ENCODE measurements around the gene MAX.

MAX gene

DNA sequence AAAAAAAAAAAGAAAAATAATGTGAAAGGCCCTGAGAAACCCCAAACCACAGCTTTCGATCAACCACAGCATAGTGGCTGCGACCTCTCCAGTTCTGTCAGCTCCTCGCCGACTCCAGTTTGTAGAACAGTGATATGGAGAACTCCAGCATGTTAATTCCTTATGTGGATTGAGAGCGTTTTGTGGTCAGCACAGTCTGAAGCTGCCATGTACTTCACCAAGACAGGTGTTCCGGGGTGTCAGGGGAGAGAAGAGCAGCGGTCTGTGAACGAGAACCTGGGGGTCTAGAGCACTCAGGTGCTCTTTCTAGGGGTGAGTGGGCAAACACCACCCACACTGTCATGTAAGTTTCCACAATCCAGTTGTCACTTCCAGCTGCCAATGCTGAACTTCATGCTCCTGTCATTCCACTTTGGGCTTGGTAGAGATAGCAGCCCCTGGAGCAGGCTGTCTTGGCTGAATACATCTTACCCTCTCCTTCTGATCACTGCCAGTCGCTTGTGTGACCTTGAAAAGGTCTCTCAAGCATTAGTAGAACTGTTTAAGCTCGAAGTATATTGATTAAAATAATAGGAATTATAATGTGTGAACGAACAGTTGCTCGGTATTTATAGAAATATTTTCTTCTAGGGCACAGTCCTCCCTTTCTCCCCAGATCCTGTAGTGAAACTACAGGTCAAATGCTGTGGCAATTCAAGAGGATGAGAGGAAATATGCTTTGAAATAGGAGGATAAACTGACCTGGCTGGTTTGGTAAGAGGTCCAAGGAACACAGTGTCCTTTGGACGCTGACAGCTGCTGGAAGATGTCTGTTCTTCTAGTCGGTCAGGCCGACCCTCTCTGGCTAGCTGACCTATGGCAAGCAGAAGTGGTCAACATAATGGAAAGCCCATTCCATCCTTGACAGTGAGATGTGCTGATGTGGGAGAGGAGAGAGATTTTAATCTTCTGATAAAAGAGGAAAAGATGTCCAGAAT is 15.7 kb upstream of the MAX start:
- H3K27ac Mint-ChIP-seq = no peak overlapping the region
- H3K36me3 Mint-ChIP-seq (ENCODE audit: low read depth) = no peaks in the 10 kb centered on the region

DNA sequence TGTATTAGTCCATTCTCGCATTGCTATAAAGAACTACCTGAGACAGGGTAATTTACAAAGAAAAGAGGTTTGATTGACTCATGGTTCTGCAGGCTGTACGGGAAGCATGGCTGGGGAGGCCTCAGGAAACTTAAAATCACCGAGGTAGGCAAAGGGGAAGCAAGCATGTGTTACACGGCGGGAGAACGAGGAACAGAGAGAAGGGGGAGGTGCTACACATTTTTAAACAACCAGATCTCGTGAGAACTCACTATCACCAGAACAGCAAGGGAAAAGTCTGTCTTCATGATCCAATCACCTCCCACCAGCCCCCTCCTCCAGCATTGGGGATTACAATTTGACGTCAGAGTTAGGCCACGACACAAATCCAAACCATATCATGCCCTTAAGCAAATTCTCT is 13.3 kb upstream of the MAX start:
- Mint-ChIP-seq H3K9me3 (no peaks in the 10 kb centered on the region), H3K36me3 (ENCODE audit: low read depth) (no peaks in the 10 kb centered on the region), H3K27ac (no peak overlapping the region), H3K27me3 (ENCODE audit: low read depth) (peaks cover 17% of the 10 kb centered on the region), H3K4me3 (no peak overlapping the region), H3K4me1 (ENCODE audit: low read depth) (no peaks in the 10 kb centered on the region)

More for the DNA sequence above, 15.7 kb upstream of the MAX start:
- Mint-ChIP-seq H3K4me1 (ENCODE audit: low read depth) (no peaks in the 10 kb centered on the region), H3K4me3 (no peak overlapping the region), H3K27me3 (ENCODE audit: low read depth) (peaks cover 16% of the 10 kb centered on the region), H3K9me3 (no peaks in the 10 kb centered on the region)

DNA sequence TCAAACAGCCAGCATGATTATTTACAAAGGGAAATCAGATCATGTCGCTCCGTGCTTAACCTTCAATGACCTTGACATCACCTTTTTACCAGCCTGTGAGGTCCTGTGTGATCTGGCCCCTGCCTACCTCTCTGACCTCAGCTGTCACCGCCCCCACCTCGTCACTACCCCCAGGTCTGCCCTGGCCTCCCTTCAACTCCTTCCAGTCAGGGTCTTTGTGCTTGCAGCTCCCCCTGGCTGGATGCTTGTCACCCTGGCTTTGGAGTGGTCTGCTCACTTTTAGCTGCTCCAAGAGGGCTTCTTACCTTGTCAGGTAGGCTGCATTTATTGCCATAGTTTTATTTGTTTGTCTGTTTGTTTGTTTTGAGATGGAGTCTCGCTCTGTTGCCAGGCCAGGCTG is 8.2 kb upstream of the MAX start:
- Mint-ChIP-seq H3K27me3 (ENCODE audit: low read depth) (peaks cover 12% of the 10 kb centered on the region), H3K36me3 (ENCODE audit: low read depth) (no peaks in the 10 kb centered on the region), H3K9me3 (no peaks in the 10 kb centered on the region), H3K4me3 (no peak overlapping the region), H3K27ac (no peak overlapping the region), H3K4me1 (ENCODE audit: low read depth) (peaks cover 4% of the 10 kb centered on the region)

DNA sequence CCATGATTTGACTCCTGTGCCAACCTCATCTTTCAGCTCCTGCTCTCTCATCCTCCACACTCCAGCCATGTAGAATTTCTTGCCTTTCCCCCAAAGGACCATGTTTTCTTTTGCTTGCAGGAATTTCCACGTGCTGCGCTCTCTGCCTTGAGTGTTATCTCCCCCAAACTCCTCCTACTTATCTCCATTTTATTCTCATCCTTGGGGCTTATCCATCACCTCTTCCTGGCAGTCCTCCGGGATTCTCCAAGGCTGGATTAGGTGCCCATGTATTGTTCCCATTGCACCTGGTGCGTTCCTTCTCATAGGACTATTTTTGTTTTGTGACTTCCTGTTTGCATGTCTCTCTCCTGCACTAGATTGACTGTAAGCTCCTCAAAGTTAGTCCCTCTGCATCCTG is 7.0 kb upstream of the MAX start:
- no peaks in the 10 kb centered on the region for H3K36me3 Mint-ChIP-seq (ENCODE audit: low read depth)

DNA sequence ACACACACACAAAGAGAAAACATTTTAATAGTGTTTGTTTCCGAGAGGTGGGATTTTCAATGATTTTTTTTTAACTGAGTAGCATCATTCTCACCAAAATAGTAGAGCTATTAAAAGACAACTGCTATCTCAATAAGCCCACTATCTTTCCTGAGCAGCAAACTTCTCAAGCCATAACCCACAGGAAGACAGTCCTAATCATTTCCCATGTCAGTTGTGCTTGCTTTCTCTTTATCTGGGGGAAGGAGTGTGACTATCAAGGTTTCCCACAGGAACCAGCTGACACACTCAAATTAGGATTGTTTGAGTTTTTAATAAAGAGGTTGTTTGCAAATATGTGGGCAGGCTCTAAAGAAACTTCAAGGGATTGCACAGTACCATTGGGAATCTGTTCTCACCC is 4.9 kb upstream of the MAX start:
- H3K27me3 Mint-ChIP-seq (ENCODE audit: low read depth) = peaks cover 10% of the 10 kb centered on the region
- no peak overlapping the region for H3K27ac Mint-ChIP-seq
- peaks cover 4% of the 10 kb centered on the region for H3K4me1 Mint-ChIP-seq (ENCODE audit: low read depth)
- peaks cover 2% of the 10 kb centered on the region for H3K36me3 Mint-ChIP-seq (ENCODE audit: low read depth)
- H3K9me3 Mint-ChIP-seq = no peaks in the 10 kb centered on the region
- no peak overlapping the region for H3K4me3 Mint-ChIP-seq

More for the DNA sequence above, 7.0 kb upstream of the MAX start:
- H3K4me3 Mint-ChIP-seq = no peak overlapping the region
- H3K27me3 Mint-ChIP-seq (ENCODE audit: low read depth) = peaks cover 10% of the 10 kb centered on the region
- H3K27ac Mint-ChIP-seq = peak overlapping the region; percentile 19
- no peaks in the 10 kb centered on the region for H3K9me3 Mint-ChIP-seq
- H3K4me1 Mint-ChIP-seq (ENCODE audit: low read depth) = peaks cover 4% of the 10 kb centered on the region

DNA sequence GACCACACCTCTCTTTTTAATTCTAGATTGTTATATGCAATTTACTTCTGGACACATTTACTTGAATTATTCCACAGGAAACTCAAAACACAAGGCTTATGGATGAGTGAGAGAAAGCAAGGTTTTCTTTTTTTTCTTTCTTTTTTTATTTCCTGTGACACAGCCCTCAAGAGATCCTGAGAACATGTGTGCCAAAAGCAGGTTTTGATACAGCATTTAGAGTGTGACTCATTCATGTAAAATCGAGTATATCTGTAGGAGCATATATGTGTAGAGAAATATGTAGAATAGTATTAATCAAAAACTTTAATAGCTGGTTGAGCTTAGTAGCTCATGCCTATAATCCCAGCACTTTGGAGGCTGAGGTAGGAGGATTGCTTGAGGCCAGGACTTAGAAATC is 4.4 kb upstream of the MAX start:
- Mint-ChIP-seq H3K27me3 (ENCODE audit: low read depth) (peaks cover 10% of the 10 kb centered on the region), H3K36me3 (ENCODE audit: low read depth) (peaks cover 3% of the 10 kb centered on the region), H3K27ac (no peak overlapping the region), H3K4me1 (ENCODE audit: low read depth) (peaks cover 4% of the 10 kb centered on the region), H3K9me3 (no peaks in the 10 kb centered on the region), H3K4me3 (no peak overlapping the region)

DNA sequence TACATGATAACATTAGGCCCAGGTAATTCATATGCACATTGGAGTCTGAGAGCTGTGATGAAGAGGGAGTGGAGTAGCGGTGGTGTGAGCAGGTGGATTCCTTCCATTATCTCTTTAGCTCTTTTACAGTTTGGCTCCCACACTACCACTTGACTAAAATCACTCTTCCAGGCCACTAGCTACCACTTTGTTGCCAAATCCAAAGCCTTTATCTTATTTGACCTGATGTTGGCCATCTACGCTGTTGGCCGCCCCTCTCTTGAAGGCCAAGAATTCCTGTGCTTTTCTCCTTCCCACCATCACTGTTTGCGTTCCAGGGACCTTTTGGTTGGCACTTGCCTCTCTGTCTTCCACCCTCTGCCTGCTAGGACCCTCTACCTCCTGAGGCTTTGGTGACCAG is 4.0 kb upstream of the MAX start:
- no peak overlapping the region for H3K4me3 Mint-ChIP-seq
- peaks cover 4% of the 10 kb centered on the region for H3K4me1 Mint-ChIP-seq (ENCODE audit: low read depth)
- H3K9me3 Mint-ChIP-seq = no peaks in the 10 kb centered on the region
- H3K27me3 Mint-ChIP-seq (ENCODE audit: low read depth) = peaks cover 5% of the 10 kb centered on the region
- peaks cover 3% of the 10 kb centered on the region for H3K36me3 Mint-ChIP-seq (ENCODE audit: low read depth)
- no peak overlapping the region for H3K27ac Mint-ChIP-seq

DNA sequence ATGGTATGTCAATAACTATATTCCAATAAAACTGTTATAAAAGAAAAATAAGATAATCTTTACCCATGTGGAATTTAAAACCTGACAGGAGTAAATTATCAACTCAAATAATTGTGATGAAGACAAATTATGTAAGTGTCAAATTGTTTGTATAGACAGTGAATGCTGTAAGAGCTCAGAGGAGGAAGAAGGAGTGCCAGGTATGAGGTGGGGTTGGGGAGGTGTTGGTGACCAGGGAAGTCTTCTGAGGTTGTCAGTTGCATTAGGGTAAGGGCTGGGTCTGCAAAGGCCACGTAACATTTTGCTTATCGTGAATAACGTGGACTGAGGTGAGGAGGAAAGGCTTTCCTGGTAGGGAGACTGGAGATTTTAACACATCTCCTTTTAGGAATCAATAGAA is 2.5 kb upstream of the MAX start:
- Mint-ChIP-seq H3K4me3 (no peak overlapping the region), H3K27me3 (ENCODE audit: low read depth) (peaks cover 5% of the 10 kb centered on the region), H3K36me3 (ENCODE audit: low read depth) (peaks cover 14% of the 10 kb centered on the region), H3K27ac (no peak overlapping the region), H3K9me3 (no peaks in the 10 kb centered on the region), H3K4me1 (ENCODE audit: low read depth) (peaks cover 16% of the 10 kb centered on the region)

DNA sequence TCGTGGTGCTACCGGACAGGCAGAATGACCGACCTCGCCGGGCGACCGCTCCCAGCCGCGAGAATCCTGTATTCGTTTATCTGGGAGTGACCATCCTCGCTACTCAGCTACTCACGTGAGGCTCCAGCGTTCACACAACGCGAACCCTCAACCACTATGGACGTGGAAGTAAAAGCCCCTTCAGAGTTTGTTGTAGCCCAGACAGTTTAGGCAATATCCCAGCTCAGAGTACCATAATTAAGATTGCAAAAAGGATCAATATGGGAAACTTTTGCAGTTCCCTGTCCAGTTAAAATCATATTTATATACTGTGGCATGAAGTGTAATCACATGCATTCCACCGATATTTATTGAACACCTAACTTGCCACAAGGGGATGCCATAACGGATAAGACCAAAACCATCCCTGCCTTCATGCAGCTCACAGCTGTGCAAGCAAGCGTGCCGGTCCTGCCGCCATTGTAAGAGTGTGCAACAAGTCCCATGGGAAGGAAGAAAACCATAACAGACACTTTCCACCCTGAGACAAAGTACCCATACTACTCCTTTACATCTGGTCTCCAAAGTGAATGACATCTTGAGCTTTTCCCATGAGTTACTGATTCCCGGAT is 938 bp upstream of the MAX start:
- Mint-ChIP-seq H3K4me1 (ENCODE audit: low read depth) (peaks cover 23% of the 10 kb centered on the region), H3K27ac (no peak overlapping the region), H3K27me3 (ENCODE audit: low read depth) (peaks cover 5% of the 10 kb centered on the region), H3K9me3 (no peaks in the 10 kb centered on the region), H3K36me3 (ENCODE audit: low read depth) (peaks cover 19% of the 10 kb centered on the region), H3K4me3 (peak overlapping the region; percentile 89)

DNA sequence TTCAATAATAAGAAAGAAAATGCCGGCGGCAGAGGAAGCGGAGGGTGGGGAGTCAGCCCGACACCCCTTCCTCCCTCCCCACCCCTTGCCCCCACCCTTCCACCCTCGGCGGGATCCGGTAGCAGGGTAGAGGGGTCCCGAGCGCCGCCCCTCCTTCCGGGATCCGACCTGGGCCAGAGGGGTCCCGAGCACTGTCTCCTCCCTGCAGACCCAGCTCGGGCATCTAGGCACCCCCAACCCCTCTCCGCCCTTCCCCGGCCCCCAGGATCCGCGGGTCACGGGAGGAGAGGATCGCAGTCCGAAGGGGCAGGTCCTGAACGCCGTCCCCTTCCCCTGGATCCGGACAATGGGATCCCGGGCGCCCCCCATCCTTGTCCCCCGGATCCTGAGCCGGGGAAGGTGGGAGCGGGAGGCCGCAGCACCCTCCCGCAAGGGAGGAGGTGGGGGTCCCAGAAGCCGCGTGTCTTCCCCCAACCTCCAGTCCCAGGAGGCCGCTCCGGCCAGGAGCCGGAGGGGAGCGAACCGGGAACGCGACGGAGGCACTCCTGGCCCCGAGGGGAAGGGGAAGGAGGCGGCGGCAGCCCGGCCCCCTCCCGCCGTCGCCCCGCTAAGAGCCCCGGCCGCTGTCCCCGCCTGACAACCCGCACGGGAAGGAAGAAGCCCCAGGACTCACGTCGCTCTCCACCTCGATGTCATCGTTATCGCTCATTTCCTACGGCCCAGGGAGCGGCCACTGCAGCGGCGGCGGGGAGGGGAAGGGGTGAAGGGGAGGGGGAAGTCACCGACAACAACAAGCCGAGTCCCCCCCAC is 481 bp downstream of the MAX start:
- Mint-ChIP-seq H3K4me1 (ENCODE audit: low read depth) (peaks cover 35% of the 10 kb centered on the region), H3K4me3 (peak overlapping the region; percentile 89), H3K27ac (peak overlapping the region; percentile 99), H3K36me3 (ENCODE audit: low read depth) (peaks cover 22% of the 10 kb centered on the region), H3K27me3 (ENCODE audit: low read depth) (peaks cover 5% of the 10 kb centered on the region), H3K9me3 (no peaks in the 10 kb centered on the region)

DNA sequence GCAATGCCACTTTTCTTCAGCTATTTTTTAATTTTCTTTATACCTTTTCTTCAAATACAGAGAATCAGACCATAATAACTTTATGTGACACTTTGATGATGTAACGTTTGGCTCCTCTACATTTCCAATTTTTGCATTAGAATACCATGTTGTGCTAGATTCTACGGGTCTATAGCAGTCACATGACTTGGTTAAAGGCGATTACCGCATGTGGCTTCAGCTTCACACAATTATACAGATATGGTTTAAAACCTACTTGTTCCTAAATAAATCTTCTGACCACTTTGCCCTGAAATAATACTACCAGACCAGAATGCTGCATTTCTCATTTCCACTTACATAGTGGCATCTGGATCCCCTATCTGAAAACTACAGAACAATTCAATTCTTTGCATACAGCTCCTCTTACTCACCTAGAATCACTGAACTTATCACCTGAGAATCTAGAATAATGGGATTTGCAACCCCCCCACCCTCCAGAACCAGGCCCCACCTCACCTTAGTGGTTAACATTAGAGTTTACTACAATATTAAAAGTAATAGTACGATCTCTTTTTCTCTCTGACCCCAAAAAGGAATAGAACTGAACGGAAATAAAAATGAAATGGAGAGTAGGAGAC is 1.3 kb downstream of the MAX start:
- peak overlapping the region; percentile 89 for H3K4me3 Mint-ChIP-seq
- no peaks in the 10 kb centered on the region for H3K9me3 Mint-ChIP-seq
- peak overlapping the region; percentile 86 for H3K27ac Mint-ChIP-seq
- peaks cover 31% of the 10 kb centered on the region for H3K36me3 Mint-ChIP-seq (ENCODE audit: low read depth)
- peaks cover 5% of the 10 kb centered on the region for H3K27me3 Mint-ChIP-seq (ENCODE audit: low read depth)
- H3K4me1 Mint-ChIP-seq (ENCODE audit: low read depth) = peaks cover 43% of the 10 kb centered on the region

DNA sequence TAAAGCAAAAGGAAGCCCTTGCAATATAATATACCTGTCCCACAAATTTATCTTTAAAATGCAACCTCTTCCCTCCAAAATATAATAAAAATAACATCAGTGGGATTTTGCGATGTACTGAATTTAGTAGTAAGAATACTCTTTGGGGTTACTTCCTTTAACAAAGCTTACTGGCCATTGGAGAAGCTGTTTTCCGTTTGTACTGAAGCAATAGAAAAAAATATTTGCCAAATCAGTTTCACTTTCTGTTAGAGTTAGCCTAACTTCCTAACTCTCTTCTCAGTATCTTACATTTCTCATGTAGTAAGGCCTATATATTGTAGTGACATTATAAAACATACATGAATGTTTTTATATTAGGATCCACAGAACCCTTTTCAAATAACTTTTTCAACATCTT is 3.7 kb downstream of the MAX start:
- H3K4me1 Mint-ChIP-seq (ENCODE audit: low read depth) = peaks cover 62% of the 10 kb centered on the region
- no peaks in the 10 kb centered on the region for H3K9me3 Mint-ChIP-seq
- H3K27me3 Mint-ChIP-seq (ENCODE audit: low read depth) = no peaks in the 10 kb centered on the region
- H3K36me3 Mint-ChIP-seq (ENCODE audit: low read depth) = peaks cover 46% of the 10 kb centered on the region
- H3K27ac Mint-ChIP-seq = peak overlapping the region; percentile 90
- peak overlapping the region; percentile 80 for H3K4me3 Mint-ChIP-seq

DNA sequence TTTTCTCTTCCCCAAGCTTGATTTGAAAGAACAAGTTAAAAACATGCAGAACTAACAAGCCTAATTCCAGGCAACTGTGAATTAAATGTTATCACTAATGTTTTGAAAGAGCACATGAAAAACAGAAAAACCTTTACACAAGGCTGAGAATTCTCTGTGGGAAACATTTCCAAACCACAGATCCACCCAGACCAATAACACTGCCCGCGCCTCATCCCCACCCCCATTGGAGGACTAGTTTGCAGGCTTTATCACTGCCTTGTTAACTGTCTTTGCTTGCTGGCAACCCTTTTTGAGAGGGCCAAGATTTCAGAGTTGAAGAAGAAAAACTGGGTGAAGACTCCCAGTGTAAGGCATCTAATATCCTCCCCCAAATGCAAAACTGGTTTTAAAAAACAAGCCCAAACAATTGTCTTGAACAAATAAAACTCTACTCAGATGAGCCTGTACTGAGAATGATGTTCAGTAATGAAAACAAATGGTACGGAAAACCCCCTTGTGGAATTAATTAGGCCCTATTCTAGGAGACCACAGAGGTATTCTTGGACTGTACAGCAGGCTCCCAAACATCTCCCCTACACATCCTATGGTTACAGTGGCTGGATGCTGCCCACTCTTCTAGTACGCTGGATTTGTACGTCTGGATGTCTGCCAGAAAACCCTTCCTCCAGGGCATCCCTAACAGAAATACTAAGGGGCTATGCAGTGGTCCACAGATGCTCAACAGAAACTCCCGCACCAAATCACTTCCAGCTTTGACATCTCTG is 5.8 kb downstream of the MAX start:
- Mint-ChIP-seq H3K27ac (peak overlapping the region; percentile 73), H3K9me3 (no peaks in the 10 kb centered on the region), H3K4me1 (ENCODE audit: low read depth) (peaks cover 67% of the 10 kb centered on the region), H3K27me3 (ENCODE audit: low read depth) (no peaks in the 10 kb centered on the region), H3K36me3 (ENCODE audit: low read depth) (peaks cover 54% of the 10 kb centered on the region), H3K4me3 (peak overlapping the region; percentile 49)

Data from T-helper 1 cell treated with Interleukin-12 subunit alpha and Interleukin-12 subunit beta and Interleukin-4 antibody, amounts not matched to agents 30 μg/mL and 1 μg/mL, for 36 hours (primary cell).